ENCODE results near the gene RTCA.
"Not testable (repeated sequence)": the region's sequence is repeated elsewhere in the genome, so short reads cannot be mapped to it uniquely, and the experiment has no call there.

The RTCA gene

DNA sequence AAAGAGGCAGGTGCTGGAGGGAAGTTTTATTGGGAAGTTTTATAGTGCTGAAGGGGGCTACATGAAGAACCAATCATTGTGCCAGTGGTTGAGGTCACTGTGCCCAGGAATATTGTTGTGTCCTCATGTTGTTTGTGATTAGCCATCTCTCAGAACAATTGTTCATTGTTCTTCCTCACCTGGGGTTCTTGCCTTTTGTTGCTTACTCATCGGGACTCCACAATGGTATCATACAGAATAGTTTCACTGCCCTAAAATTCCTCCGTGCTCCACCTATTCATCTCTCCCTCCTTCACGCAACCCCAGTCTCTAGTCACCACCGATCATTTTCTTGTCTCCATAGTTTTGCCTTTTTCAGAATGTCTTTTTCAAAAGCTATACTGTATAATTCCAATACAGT is 47.4 kb downstream of the RTCA start:
- DNase-seq = no peak

GRCh38 chr1:100316622-100317021 is 50.6 kb downstream of the RTCA start:
- DNase-seq = no peak

DNA sequence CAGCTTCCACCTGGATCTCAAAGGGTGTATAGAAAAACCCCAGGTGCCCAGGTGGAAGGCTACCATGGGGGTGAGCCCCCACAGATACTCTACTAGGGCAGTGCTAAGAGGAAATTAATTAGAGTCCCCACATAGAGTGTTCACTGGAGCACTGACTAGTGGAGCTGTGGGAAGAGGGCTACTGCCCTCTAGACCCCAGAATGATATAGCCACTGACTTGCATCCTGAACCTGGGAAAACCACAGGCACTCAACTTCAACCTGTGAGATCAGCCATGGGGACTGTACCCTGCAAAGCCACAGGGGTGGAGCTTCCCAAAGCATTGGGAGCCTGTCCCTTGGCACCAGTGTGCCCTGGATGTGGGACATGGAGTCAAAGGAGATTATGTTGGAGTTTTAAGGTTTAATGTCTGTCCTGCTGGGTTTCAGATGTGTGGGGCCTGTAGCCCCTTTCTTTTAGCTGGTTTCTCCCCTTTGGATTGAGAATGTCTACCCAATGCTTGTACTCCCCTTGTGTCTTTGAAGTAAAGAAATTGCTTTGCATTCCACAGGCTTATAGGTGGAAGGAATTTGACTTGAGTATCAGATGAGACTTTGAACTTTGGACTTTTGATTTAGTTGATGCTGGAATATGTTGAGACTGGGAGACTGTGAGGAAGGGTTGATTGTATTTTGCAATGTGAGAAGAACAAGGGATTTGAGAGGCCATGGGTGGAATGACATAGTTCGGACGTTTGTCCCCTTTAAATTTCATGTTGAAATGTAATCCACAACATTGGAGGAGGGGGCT is 54.5 kb downstream of the RTCA start:
- no peak for DNase-seq

DNA sequence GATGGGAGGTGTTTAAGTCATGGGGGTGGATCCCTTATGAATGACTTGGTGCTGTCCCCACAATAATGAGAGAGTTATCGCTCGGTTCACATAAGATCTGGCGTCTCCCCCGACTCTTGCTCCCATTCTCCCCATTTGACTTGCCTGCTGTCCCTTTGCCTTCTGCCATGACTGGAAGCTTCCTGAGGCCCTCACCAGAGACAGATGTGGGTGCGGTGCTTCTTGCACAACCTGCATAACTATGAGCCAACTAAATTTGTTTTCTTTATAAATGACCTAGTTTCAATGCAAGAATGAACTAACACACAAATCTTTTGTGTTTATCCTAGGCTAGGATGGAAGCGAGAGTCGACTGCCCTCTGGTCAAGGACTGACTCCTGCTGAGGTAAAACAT is 55.1 kb downstream of the RTCA start:
- no peak for DNase-seq

- no peak for DNase-seq
These were observed 55.5 kb downstream of the RTCA start for GRCh38 chr1:100321506-100321905.

DNA sequence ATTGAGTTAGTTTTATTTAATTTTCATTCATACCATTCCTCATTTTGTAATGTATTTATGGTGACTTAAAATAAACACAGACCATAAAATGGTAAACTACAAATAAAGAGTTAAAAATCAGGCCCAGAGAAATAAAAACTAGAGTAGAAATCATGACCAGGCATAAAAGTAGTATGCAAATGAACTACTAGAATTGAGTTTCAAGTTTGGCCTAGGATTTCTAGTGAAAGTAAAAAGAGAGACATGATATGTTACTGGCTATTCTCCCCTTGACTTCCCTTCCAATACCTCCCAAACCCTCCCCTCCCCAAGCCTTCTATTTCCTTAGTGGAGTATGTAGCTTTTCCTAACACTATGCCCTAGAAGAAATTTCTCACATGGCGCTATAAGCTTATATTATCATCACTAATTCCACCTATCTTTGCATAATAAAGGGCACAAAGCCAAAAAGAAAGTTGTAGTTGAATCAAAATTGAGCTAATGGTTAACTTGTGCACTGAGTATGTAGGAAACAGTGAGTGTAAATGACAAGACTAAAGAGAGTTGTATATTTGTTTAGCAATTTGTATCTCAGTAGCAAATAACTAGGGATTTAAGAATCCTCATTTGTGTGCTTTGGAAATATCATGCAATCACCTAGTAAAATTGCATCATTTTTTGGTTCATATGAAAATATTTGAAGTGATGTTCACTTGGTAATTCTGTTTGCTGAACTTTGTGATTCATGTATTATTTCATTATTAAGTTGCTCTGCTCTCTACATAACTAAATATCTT is 56.6 kb downstream of the RTCA start:
- no peak for DNase-seq

GRCh38 chr1:100323419-100324106 is 57.5 kb downstream of the RTCA start:
- no peak for DNase-seq

DNA sequence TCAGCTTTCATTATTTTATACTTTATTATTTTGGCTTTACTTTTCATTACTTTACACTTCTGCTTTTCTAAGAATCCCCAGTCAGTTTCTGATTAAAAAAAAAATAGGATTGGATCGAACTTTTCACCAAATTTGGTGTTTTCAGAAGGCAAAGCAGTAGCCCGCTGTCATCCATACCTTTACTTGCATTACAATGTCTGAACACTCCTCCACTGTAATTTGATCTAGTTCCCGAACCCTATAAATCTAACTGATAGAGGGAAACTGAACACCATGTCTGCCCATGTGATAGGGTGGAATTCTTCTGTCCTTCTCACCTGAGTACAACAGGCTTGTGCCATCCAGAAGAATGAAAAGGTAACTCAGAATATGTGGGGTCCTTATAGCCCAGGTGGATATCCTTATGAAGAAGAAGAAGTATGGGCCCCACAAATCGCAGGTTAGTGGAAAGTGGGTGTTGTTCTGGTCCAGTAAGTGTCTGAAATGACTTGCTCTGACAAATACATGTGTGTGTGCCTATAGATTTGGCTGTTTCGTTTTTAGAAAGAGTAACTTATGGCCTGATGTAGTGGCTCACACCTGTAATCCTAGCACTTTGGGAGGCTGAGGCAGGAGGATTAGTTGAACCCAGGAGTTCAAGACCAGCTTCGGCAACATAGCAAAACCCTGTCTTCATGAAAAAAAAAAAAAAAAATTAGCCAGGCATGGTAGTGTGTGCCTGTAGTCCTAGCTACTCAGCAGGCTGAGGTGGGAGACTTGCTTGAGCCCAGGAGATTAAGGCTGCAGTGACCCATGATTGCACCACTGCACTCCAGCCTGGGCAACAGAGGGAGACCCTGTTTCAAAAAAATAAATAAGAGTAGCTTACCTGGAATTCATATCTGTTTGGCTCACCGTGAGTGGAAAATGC is 59.7 kb downstream of the RTCA start:
- no peak for DNase-seq

- not testable (repeated sequence) for DNase-seq
These were observed 60.3 kb downstream of the RTCA start for GRCh38 chr1:100326325-100326670.

GRCh38 chr1:100328133-100328532 is 62.1 kb downstream of the RTCA start:
- no peak for DNase-seq

DNA sequence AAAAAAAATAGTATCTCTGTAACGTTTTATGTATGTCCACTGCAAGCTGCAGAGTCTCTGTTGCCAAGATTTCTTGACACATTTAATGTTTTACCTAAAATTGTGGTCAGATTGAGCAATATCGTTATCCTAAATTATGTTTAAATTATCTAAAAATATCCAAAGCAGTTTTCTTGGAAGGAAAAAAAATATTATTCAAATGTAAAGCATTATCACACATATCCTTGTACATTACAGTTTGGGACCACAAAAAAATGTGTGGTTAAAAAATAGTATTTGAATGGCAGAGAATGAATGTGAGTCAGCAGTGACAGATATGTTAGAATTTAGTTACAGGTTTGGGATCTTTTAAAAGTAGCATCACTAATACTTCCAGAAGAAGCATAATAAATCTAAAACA is 65.1 kb downstream of the RTCA start:
- DNase-seq = not testable (repeated sequence)

DNA sequence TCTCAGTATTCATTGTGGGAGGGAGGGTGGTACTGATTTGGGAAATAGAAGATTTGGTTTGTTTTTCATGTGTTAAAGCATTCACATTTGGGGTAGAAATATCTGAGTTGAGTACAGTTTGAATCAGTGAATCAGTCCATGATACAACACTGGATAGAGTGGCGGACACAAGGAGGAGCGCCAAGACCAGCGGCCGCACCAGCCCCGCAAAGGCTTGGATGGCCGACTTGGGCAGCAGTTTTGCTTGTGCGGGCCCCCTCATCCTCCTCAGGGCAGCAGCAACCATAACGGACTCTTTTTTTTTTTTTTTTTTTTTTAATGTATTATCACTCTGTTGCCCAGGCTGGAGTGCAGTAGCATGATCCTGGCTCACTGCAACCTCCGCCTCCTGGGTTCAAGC is 66.3 kb downstream of the RTCA start:
- no peak for DNase-seq

- DNase-seq = no peak
These were observed 69.4 kb downstream of the RTCA start for GRCh38 chr1:100335436-100335835.

GRCh38 chr1:100337878-100338277 is 71.9 kb downstream of the RTCA start:
- not testable (repeated sequence) for DNase-seq

- DNase-seq = not testable (repeated sequence)
These were observed 73.7 kb downstream of the RTCA start for GRCh38 chr1:100339735-100340134.

DNA sequence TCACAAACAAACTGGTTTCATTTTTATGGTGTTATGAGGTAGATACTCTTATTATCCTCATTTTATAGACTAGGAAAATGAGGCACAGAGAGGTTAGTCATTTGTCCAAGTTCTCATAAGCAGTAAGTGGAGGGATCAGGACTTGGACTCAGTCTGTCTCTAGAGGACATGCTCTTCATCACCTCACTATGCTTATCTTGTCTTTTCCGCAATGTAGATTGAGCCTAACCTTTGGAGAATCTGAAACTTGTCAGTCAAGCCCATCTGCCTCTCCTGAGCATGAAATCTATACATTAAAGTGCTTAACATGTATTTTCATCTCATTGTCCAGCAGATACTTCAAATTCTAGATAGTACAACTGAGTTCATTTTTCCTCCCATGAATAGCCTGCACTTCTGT is 74.5 kb downstream of the RTCA start:
- no peak for DNase-seq

DNA sequence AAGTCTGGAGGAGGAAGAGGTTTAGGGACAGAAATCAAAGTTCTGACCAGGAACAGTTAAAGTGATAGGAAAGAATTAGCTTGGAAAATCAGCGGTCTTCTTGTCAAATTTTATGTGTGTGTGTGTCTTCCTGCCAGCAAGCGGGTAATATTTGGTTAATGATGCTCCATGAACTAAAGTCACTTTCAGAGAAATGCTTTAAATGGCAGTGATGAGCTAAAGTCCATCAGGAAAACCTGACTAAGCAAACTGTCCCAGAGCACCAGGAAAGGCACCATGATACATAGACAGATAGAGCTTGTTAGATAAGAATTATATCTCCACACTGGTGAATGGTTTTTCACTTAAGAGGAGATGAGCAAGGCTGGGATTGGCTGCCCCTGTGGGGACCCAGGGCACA is 76.3 kb downstream of the RTCA start:
- no peak for DNase-seq

Data from cerebellar nuclear complex (tissue), 1 donor.